HG03280 (cell line): ENCODE data around the gene LRRC32.
"Not testable (repeated sequence)": the region's sequence is repeated elsewhere in the genome, so short reads cannot be mapped to it uniquely, and the experiment has no call there.

ENCODE experiments used
- ATAC-seq: cut with Tn5 transposase; IDR thresholded peaks from one replicate; pipeline ENCODE4 v1.9.1; 2021; ENCODE audit warnings: mild to moderate bottlenecking, moderate library complexity; ENCODE audit not compliant: unreplicated experiment

LRRC32 gene

DNA sequence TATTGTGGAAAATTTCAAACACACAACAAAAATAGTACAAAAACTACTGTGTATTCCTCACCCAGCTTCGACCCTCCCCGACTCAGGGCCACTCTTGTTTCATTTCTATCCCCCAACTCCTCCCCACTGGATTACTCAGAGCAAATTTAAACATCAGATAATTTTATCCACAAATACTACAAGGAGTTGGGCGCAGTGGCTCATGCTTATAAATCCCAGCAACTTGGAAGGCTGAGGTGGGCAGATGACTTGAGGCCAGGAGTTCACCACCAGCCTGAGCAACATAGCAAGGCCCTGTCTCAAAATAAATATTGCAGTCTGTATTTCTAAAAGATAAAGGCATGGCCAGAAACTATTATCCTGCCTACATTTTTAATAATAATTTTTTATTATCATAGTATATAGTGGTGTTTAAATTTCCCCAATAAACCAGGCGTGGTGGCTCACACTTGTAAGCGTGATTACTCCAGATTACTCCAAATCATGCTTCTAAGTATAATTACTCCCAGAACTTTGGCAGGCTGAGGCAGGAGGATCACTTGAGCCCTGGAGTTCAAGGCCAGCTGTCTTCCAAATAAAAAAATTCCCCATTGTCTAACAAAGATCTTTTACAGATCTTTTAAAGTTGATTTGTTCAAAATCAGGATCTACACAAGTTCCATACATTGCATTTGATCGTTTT is 39.8 kb downstream of the LRRC32 start:
- no peak for ATAC-seq

DNA sequence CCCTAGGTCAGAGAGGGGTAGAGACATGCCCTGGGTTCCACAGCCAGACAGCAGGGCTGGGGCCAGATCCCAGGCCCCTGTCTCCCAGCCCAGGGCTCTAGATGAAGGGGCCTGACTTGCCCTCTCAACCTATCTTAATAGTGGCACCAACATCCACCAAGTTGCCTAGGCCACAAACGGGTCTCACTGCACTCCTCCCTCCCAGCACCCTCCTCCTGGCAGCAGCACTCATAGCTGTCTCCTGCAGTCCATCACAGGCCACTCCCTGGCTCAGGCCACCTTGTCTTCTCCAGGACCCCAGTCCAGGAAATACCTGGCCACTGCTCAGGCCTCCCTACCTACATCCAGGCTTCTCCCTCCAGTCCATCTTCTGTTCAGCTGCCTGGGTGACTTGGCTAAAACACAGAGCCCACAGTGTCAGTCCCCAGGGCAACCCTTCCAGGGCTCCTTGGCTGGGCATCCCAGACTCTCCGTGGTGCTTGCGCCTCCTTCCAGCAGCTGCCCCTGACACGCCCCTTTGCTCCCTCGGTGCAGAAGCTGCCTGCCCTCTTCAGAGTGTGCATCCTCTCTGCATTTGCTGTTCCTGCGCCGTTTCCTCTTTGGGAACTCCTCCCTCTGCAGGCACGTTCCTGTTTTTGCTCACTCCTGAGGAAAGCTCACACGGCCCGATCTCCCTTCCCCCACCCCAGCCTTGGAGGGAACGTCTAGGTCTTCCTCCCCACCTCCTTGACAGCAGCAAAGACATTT is 40.5 kb downstream of the LRRC32 start:
- no peak for ATAC-seq

GRCh38 chr11:76629116-76629852 is 41.3 kb downstream of the LRRC32 start:
- ATAC-seq: no peak

DNA sequence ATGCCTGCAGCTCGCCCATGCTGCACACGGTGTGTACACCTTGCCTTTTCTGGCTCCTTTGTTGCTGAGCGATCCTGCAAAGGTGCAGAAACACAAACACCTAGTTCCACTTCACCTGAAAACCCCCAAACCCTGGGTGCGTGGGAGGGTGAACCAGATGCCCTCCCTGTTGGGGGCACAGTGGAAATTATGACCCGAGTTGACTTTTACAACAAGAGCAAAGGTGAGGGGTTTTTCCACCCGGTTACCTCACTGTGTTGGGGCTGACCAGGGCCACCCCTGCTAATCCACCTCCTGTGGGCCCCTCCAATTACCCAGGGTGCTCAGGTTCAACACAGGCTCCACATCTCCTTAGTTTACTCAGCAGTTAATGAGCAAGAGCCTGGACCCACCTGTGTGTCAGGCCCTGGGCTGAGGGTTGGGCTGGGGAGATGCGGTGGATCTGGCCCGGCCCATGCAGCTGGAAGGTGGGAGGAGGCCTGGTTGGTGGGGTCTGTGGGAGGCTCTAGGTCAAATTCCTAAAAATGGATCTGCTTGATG is 42.1 kb downstream of the LRRC32 start:
- ATAC-seq: no peak

GRCh38 chr11:76627606-76628005 is 42.9 kb downstream of the LRRC32 start:
- ATAC-seq: no peak

DNA sequence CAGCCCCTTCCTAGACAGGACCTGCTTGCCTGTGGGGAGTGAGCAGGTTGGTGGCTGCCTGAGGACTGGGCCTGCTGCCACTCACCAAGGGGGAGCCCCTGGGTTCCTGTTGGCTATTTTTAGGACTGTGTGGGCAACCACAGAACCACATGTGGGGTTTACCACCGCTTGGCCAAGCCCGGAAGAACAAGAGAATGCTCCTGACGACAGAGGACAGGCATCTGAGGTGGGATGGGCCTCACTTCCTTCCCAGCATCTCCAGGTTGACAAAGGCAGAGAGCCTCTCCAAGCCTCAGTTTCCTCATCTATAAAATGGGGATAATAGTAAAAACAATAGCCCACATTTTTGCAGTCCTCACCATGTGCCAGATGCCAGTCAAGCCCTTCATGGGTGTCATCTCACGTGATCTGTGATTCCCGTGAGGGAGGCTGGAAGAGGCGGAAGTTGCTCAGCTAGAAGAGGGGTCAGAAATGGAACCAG is 43.6 kb downstream of the LRRC32 start:
- ATAC-seq: peak; percentile 77

- ATAC-seq: no peak
Measured at GRCh38 chr11:76626266-76626665, 44.3 kb downstream of the LRRC32 start.

DNA sequence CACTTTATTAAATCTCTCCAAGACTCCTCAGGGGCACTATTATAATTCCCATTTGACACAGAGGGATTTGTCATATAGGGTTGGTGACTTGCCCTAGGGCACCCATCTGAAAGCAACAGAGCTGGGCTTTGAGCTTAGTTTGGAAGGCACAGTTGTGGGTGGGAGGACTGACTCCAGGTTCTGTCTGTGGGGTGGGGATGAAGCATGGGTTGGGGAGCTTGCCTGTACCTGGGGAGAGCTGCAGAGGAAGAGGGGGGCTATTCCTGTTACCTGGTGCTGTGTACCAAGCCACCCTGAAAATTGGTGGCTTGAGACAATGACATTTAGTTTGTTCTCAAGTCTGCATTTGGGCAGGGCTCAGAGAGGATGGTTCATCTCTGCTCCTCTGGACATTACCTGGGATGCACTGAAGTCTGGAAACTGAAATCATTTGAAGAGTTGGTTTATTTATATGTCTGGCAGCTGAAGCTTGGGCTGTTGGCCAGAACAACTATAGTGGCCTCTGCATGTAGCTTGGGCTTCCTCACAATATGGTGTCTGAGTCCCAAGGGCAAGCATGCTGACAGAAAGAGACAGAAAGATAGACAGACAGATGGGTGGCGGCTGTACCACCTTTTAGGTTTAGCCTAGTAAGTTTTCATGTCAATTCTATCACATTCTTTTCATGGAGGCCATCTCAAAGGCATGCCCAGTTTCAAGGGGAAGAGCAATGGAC is 44.9 kb downstream of the LRRC32 start:
- ATAC-seq: no peak

GRCh38 chr11:76624500-76625379 is 45.8 kb downstream of the LRRC32 start:
- ATAC-seq: no peak

DNA sequence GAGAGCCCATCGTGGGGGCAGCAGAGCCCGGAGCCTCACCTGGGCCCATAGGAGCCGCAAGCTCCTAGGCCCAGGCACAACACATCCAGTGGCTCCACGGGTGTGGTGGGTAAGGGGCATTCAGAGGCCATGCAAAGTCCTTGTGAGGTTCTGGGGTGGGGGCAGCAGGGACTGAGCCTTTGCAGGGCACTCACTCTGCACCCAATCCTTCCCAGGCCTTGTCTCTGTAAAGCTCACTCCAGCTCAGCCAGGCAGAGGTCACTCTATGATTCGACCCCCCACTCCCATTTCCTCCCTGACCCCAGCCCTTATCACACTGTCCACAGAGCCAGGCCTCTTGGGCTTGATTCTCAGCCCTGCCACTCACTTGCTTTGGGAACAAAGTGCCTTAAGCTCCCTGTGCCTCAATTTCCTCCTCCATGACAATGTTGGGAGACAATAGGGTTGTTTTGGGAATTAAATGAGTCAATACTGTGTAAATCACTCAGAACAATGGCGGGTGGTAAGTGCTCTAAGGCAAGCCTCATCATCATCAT is 46.6 kb downstream of the LRRC32 start:
- no peak for ATAC-seq

- ATAC-seq: no peak
Measured at GRCh38 chr11:76623171-76623883, 47.2 kb downstream of the LRRC32 start.

GRCh38 chr11:76622493-76623094 is 48.0 kb downstream of the LRRC32 start:
- ATAC-seq: no peak

GRCh38 chr11:76621868-76622267 is 48.7 kb downstream of the LRRC32 start:
- no peak for ATAC-seq

DNA sequence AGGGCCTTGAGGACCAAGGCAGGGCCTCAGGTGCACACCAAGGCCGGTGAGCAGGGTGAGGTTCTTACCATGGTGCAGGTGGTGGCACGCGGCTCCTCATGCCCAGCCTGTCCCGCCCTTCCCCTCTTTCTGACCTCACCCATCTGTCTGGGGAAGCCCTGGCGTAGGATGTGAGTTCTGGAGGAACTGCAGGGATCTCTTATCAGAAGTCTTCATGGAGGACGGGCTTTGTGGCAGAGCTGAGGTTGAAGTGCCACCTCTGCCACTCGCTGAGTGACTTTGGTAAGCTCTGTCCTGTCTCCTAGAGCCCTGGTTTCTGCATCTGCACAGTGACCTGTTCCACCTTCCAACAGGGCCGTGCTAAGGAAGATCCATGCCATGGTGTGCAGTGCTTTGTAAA is 49.1 kb downstream of the LRRC32 start:
- no peak for ATAC-seq

DNA sequence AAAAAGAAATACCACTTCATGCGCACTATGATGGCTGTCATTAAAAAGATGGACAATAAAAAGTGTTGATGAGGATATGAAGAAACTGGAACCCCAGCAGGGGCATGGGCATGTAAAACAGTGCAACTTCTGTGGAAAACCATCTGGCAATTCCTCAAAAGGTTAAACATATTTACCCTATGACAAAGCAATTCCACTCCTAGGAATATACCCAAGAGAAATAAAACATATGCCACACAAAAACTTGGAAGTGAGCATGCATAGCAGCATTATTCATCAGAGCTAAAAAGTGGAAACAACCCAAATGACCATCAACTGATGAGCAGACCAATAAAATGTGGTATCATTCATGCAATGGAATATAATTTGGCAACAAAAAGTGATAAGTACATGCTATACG is 50.1 kb downstream of the LRRC32 start:
- no peak for ATAC-seq

DNA sequence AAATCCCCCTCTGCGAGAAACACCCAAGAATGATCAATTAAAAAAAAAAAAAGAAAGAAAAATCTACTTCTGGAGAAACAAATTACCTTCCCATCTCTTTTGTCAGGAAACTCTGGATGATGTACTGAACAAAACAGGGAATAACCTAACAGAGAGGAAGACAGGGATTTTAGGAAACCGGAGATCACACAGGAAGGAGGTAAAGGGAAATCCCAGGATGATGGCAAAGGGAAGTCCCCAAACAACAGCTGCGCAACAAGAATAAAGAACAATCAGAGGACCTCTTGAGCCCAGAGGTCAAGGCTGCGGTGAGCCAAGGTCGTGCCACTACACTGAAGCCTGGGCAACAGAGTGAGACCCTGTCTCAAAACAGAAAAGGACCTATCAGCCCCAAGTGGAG is 50.7 kb downstream of the LRRC32 start:
- ATAC-seq: not testable (repeated sequence)

- no peak for ATAC-seq
Measured at GRCh38 chr11:76617553-76618265, 52.8 kb downstream of the LRRC32 start.
